Activated T-cell treated with anti-CD3 and anti-CD28 coated beads, Interleukin-2, amount 50 U/mL, for 24 hours (primary cell): ENCODE measurements around the gene KLHL3.

ENCODE experiments used
- DNase-seq: peaks from one replicate; pipeline ENCODE4 v3.0.0-alpha.2; 2020
- H3K27ac Mint-ChIP-seq: 2 replicates; pipeline ENCODE4 v1.8.0; 2020; ENCODE audit warnings: mild to moderate bottlenecking, mixed read lengths
- H3K27me3 Mint-ChIP-seq: 2 replicates; pipeline ENCODE4 v1.8.0; 2020; ENCODE audit warnings: mixed read lengths
- H3K36me3 Mint-ChIP-seq: 2 replicates; pipeline ENCODE4 v1.8.0; 2020; ENCODE audit warnings: low read depth, mixed read lengths
- H3K4me1 Mint-ChIP-seq: 2 replicates; pipeline ENCODE4 v1.8.0; 2020; ENCODE audit warnings: low read depth, mixed read lengths
- H3K4me3 Mint-ChIP-seq: 2 replicates; pipeline ENCODE4 v1.8.0; 2020; ENCODE audit warnings: mild to moderate bottlenecking, moderate library complexity, mixed read lengths
- H3K9me3 Mint-ChIP-seq: 2 replicates; pipeline ENCODE4 v1.8.0; 2020; ENCODE audit warnings: mixed read lengths

The KLHL3 gene

GRCh38 chr5:137617528-137618205, 118.2 kb downstream of the KLHL3 start:
- Mint-ChIP-seq H3K4me3 (no peak overlapping the region), H3K27ac (no peak overlapping the region), H3K36me3 (peaks cover 19% of the 10 kb centered on the region), H3K4me1 (peaks cover 3% of the 10 kb centered on the region), H3K27me3 (no peaks in the 10 kb centered on the region), H3K9me3 (no peaks in the 10 kb centered on the region)
- no peak for DNase-seq

- no peaks in the 10 kb centered on the region for H3K27me3 Mint-ChIP-seq
- H3K4me3 Mint-ChIP-seq, result no peak overlapping the region
- no peak overlapping the region for H3K27ac Mint-ChIP-seq
- H3K4me1 Mint-ChIP-seq, result peaks cover 3% of the 10 kb centered on the region
- peaks cover 6% of the 10 kb centered on the region for H3K36me3 Mint-ChIP-seq
- DNase-seq, result no peak
- no peaks in the 10 kb centered on the region for H3K9me3 Mint-ChIP-seq
Measured at GRCh38 chr5:137616046-137616445, 119.8 kb downstream of the KLHL3 start.

GRCh38 chr5:137615171-137615775, 120.6 kb downstream of the KLHL3 start:
- peaks cover 4% of the 10 kb centered on the region for H3K36me3 Mint-ChIP-seq
- H3K27me3 Mint-ChIP-seq, result no peaks in the 10 kb centered on the region
- H3K9me3 Mint-ChIP-seq, result no peaks in the 10 kb centered on the region
- peaks cover 3% of the 10 kb centered on the region for H3K4me1 Mint-ChIP-seq
- no peak overlapping the region for H3K4me3 Mint-ChIP-seq
- no peak overlapping the region for H3K27ac Mint-ChIP-seq
- no peak for DNase-seq

- no peaks in the 10 kb centered on the region for H3K36me3 Mint-ChIP-seq
- H3K27ac Mint-ChIP-seq, result peak overlapping the region; percentile 40
- no peak overlapping the region for H3K4me3 Mint-ChIP-seq
- H3K27me3 Mint-ChIP-seq, result peaks cover 2% of the 10 kb centered on the region
- no peak for DNase-seq
- peaks cover 3% of the 10 kb centered on the region for H3K4me1 Mint-ChIP-seq
- H3K9me3 Mint-ChIP-seq, result no peaks in the 10 kb centered on the region
Measured at GRCh38 chr5:137613554-137614265, 122.2 kb downstream of the KLHL3 start.

GRCh38 chr5:137612576-137612975, 123.3 kb downstream of the KLHL3 start:
- Mint-ChIP-seq H3K27ac (no peak overlapping the region), H3K9me3 (no peaks in the 10 kb centered on the region), H3K27me3 (peaks cover 8% of the 10 kb centered on the region), H3K36me3 (no peaks in the 10 kb centered on the region), H3K4me1 (peaks cover 3% of the 10 kb centered on the region), H3K4me3 (no peak overlapping the region)
- DNase-seq, result no peak

- Mint-ChIP-seq H3K36me3 (no peaks in the 10 kb centered on the region), H3K27me3 (peaks cover 12% of the 10 kb centered on the region), H3K27ac (no peak overlapping the region), H3K9me3 (no peaks in the 10 kb centered on the region), H3K4me3 (no peak overlapping the region), H3K4me1 (peaks cover 3% of the 10 kb centered on the region)
- DNase-seq, result no peak
Measured at GRCh38 chr5:137611794-137612435, 124.0 kb downstream of the KLHL3 start.

- DNase-seq, result no peak
- Mint-ChIP-seq H3K27me3 (peaks cover 13% of the 10 kb centered on the region), H3K9me3 (no peaks in the 10 kb centered on the region), H3K36me3 (no peaks in the 10 kb centered on the region), H3K27ac (no peak overlapping the region), H3K4me1 (peaks cover 3% of the 10 kb centered on the region), H3K4me3 (no peak overlapping the region)
Measured at GRCh38 chr5:137611011-137611580, 124.8 kb downstream of the KLHL3 start.

GRCh38 chr5:137610598-137610997, 125.3 kb downstream of the KLHL3 start:
- Mint-ChIP-seq H3K36me3 (no peaks in the 10 kb centered on the region), H3K4me1 (peaks cover 3% of the 10 kb centered on the region), H3K9me3 (no peaks in the 10 kb centered on the region), H3K27me3 (peaks cover 15% of the 10 kb centered on the region), H3K4me3 (no peak overlapping the region), H3K27ac (no peak overlapping the region)
- no peak for DNase-seq

GRCh38 chr5:137609127-137609526, 126.8 kb downstream of the KLHL3 start:
- H3K27me3 Mint-ChIP-seq, result peaks cover 22% of the 10 kb centered on the region
- peaks cover 2% of the 10 kb centered on the region for H3K4me1 Mint-ChIP-seq
- H3K9me3 Mint-ChIP-seq, result no peaks in the 10 kb centered on the region

GRCh38 chr5:137607771-137608170, 128.1 kb downstream of the KLHL3 start:
- Mint-ChIP-seq H3K36me3 (no peaks in the 10 kb centered on the region), H3K27ac (no peak overlapping the region), H3K4me1 (no peaks in the 10 kb centered on the region), H3K4me3 (no peak overlapping the region), H3K9me3 (no peaks in the 10 kb centered on the region), H3K27me3 (peaks cover 22% of the 10 kb centered on the region)
- DNase-seq, result no peak

More at GRCh38 chr5:137609127-137609526, 126.8 kb downstream of the KLHL3 start:
- H3K27ac Mint-ChIP-seq, result no peak overlapping the region
- H3K36me3 Mint-ChIP-seq, result no peaks in the 10 kb centered on the region
- DNase-seq, result no peak
- H3K4me3 Mint-ChIP-seq, result no peak overlapping the region

- H3K4me1 Mint-ChIP-seq, result no peaks in the 10 kb centered on the region
- H3K27ac Mint-ChIP-seq, result no peak overlapping the region
- peaks cover 25% of the 10 kb centered on the region for H3K27me3 Mint-ChIP-seq
- no peak overlapping the region for H3K4me3 Mint-ChIP-seq
- DNase-seq, result no peak
- H3K36me3 Mint-ChIP-seq, result no peaks in the 10 kb centered on the region
- H3K9me3 Mint-ChIP-seq, result no peaks in the 10 kb centered on the region
Measured at GRCh38 chr5:137606401-137606800, 129.5 kb downstream of the KLHL3 start.

GRCh38 chr5:137605411-137605810, 130.5 kb downstream of the KLHL3 start:
- H3K27ac Mint-ChIP-seq, result no peak overlapping the region
- peaks cover 25% of the 10 kb centered on the region for H3K27me3 Mint-ChIP-seq
- H3K9me3 Mint-ChIP-seq, result no peaks in the 10 kb centered on the region
- no peaks in the 10 kb centered on the region for H3K36me3 Mint-ChIP-seq
- DNase-seq, result no peak
- H3K4me1 Mint-ChIP-seq, result no peaks in the 10 kb centered on the region
- no peak overlapping the region for H3K4me3 Mint-ChIP-seq

GRCh38 chr5:137604348-137605095, 131.4 kb downstream of the KLHL3 start:
- Mint-ChIP-seq H3K36me3 (no peaks in the 10 kb centered on the region), H3K27me3 (peaks cover 29% of the 10 kb centered on the region), H3K9me3 (no peaks in the 10 kb centered on the region), H3K4me1 (no peaks in the 10 kb centered on the region), H3K4me3 (no peak overlapping the region), H3K27ac (no peak overlapping the region)
- no peak for DNase-seq

- Mint-ChIP-seq H3K9me3 (no peaks in the 10 kb centered on the region), H3K27me3 (peaks cover 35% of the 10 kb centered on the region), H3K27ac (no peak overlapping the region), H3K4me3 (no peak overlapping the region), H3K36me3 (no peaks in the 10 kb centered on the region), H3K4me1 (no peaks in the 10 kb centered on the region)
- DNase-seq, result no peak
Measured at GRCh38 chr5:137603891-137604290, 132.0 kb downstream of the KLHL3 start.
